EL (cell line): ENCODE results near the gene ZNF662.

ENCODE experiments used
- DNase-seq: peaks from one replicate; pipeline ENCODE4 v3.0.0-alpha.2; 2016

Gene ZNF662

DNA sequence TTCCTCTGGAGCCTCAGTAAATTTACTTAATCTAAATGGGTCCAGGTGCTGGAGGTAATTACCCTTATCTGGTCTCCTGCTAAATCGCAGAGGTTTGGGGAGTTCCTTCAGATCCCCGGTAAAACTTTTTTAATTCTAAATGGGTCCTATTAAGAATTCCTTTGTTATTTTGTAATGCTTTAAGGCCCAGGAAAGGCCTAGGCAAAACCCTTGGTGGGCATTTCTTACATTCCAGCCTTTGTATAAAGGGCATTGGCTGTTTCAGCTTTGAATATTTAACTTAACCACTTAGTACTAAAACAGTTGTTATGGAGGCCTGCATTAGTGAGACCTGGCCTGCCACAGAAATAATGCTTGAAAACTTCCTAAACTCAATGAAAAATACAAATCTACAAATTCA, 14.9 kb upstream of the ZNF662 start:
- no peak for DNase-seq

GRCh38 chr3:42892169-42892568, 13.8 kb upstream of the ZNF662 start:
- DNase-seq = peak; percentile 13

DNA sequence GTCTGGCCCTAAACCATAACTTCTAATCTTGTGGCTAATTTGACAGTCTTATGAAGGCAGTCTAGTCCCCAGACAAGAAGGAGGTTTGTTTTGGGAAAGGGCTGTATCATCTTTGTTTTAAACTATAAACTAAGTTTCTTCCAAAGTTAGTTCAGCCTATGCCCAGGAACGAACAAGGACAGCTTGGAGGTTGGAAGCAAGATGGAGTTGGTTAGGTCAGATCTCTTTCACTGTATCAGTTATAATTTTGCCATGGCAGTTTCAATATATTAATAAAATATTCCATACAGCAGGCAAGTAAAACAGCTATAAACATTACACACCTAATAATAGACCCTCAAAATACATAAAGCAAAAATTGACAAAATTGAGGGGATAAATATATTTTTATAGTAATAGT, 13.1 kb upstream of the ZNF662 start:
- DNase-seq = no peak

- no peak for DNase-seq
Observed at GRCh38 chr3:42894698-42895579, 11.0 kb upstream of the ZNF662 start.

DNA sequence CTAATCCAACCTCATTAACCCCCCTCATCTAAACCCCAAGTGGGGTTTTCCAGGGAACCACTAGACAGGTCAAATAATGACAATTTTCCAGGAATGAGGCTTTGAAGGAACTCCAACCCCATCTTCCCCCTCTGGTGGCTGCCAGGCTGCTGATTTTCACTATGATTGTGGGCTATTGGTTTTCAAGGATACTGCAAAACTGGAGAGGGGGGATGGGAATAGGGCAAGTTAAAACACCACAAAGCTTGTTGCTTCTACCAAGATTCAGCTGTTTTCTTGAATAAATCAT, 10.4 kb upstream of the ZNF662 start:
- no peak for DNase-seq

- DNase-seq = no peak
Observed at GRCh38 chr3:42898896-42899675, 6.9 kb upstream of the ZNF662 start.

DNA sequence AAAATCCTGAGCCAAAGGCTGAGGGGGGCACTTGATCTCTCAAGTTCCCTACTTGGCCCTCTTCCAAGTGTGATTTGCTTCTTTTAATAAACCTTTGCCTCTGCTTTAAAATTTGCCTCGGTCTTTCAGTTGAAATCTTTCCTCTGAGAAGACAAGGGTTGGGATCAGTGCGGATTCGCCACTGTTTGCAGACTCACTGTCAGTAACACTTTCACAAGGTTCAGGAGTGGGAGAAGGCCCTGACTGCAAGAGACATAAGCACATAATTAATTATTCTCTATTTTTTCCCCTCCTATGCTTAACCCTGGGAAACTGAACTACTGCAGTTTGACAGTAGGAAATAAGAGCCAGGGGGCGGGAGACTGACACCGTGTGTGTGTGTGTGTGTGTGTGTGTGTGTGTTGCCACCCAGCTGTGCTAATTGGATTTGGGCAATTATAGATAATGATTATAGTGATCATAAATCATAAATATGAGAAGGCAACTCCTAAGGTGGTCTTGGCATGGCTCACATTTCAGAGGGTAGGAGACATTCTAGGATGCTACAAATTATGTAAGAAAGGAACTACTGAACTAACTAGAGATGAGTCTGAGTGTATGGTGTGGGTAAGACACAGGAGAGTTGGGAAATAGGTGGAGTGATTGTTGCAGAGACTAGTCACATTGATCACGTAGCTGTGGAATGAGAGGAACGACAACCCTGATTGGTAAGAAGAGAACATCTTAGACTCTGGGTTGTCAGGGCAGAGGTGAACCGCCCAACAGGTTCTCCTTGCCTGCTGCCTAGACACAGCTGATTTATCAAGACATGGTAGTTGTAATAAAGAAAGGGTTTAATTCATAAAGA, 5.5 kb upstream of the ZNF662 start:
- no peak for DNase-seq

GRCh38 chr3:42901073-42901415, 4.9 kb upstream of the ZNF662 start:
- DNase-seq = no peak

GRCh38 chr3:42902257-42902656, 3.7 kb upstream of the ZNF662 start:
- no peak for DNase-seq

- no peak for DNase-seq
Observed at GRCh38 chr3:42904076-42904475, 1.9 kb upstream of the ZNF662 start.

GRCh38 chr3:42905740-42906069, 237 bp upstream of the ZNF662 start:
- no peak for DNase-seq

GRCh38 chr3:42906848-42907183, 874 bp downstream of the ZNF662 start:
- DNase-seq = no peak

DNA sequence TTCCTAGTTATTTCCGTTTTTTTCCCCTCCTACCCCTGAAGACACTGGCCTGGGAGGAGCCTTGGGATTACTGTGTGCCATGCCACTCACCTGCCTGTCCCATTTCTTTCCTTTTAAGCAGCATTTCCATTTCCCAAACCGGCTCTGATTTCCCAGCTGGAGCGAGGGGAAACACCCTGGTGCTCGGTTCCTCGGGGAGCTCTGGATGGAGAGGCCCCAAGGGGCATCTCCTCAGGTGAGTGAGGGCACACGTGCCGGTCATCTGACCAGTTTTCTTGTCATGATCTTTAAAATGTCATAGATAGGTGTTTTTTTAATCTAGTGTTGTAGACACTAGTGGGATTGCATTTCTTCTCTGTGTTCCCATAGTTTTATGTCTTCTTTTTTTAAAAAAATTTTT, 2.7 kb downstream of the ZNF662 start:
- no peak for DNase-seq

DNA sequence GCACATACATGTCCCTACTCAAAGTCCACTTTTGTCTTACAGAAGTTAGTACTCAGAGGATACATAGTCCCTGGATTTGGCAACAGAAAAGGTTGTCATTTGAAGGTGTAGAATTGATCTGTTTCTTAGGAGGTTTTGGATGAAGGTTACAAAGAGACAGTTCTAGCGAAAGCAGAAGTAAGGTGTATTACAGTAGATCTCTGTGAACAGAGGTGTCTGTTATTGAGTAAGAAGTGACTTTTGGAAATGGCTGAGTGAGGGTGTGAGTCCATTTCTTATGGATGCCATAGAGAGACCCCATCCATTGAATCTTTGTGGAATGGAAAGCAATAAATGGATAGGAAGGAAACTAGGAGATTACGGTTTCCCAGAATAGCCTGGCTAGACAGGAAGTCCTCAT, 5.6 kb downstream of the ZNF662 start:
- DNase-seq = no peak

DNA sequence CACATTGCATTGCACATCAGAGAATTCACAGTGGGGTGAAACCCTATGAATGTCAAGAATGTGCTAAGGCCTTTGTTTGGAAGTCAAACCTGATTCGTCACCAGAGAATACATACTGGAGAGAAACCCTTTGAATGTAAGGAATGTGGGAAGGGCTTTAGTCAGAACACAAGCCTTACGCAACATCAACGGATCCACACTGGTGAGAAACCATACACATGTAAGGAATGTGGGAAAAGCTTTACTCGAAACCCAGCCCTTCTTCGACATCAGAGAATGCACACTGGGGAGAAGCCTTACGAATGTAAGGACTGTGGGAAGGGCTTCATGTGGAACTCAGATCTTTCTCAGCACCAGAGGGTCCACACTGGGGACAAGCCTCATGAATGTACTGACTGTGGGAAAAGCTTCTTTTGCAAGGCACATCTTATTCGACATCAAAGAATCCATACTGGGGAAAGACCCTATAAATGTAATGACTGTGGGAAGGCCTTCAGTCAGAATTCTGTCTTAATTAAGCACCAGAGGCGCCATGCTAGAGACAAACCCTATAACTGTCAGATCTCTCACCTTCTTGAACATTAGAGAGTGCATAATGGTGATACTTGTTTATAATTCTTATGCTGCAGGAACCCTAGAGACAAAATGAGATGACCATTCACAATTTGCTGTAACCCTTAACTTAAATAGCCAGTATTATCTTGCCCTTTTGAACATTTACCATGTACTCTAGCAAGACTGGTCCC, 9.0 kb downstream of the ZNF662 start:
- DNase-seq = peak; percentile 8

GRCh38 chr3:42923606-42924005, 17.7 kb downstream of the ZNF662 start:
- DNase-seq = no peak

- DNase-seq = no peak
Observed at GRCh38 chr3:42926310-42926709, 20.4 kb downstream of the ZNF662 start.

DNA sequence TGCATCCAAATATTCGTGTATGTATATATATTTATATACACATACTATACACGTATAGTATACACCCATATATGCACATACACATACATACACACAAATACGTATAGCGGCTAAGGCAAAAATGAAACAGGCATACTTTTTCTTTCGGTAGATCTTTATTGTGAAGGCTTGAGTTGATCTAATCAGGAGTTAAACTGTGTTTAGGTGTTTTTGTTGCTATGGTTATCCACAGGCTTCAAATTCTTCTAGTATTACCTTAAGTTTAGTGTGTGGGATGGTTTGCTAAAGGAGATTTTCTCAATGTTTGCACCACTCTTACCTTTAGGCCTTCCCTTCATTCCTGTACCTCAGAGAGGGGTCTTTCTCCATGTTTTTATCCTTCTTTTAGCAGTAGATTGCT, 28.2 kb downstream of the ZNF662 start:
- DNase-seq = no peak

DNA sequence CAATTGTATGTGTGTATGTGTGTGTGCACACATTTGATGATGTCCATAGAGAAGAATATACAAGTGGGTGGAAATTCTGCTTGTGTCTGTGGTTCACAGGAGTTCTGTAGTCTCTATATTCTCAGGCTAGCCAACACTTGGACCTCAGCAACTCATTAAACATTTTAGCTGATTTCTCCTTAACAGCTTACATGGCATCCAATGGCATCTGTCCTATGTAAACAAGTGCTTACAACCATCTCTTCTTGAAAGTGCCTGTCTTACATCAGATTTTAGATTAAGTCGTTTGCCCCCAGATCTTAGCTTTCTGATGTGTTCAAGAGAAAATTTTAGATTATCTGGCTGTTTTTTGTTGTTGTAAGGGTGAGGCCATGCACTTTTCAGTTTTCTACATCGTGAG, 29.0 kb downstream of the ZNF662 start:
- DNase-seq = no peak

- DNase-seq = no peak
Observed at GRCh38 chr3:42935472-42935871, 29.5 kb downstream of the ZNF662 start.

DNA sequence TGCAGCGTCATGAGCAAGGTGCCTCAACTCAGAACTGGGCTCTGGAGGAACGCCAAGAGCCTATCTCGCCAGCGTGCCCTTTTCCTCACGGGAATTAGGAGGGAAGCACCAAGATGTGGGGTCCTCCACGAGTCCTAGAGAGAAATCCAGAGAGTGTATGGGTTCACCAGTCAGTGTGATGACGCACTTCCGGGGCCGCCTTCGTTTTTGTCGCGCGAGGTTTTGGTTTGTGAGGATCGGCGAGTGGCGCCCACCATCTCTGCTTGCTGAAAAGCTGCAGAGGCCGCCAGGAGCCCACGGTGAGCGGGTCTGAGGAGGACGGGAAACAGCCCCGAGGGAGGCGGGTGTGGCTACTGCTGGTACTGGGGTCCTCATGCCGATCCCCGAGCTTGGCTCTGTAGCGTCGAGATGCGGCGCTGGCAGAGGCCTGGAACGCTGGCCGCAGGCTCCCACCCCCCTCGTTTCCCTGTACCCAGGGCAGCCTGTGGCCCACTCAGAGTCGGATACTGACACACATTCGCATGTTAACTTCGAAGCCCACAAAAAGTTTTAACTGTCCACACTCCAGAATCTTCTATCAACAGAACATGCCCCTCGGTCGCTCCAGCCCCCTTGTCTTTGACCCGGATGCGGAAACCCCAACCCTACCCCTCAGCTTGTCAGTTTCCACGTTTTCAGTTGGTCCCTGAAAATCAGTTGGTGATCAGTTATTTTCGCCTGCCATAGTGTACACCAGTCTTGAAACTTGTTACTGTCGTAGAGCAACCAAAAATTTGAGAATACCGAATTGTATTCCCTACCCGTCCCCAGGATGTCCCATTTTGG, 30.4 kb downstream of the ZNF662 start:
- peak; percentile 21 for DNase-seq

GRCh38 chr3:42937334-42937733, 31.4 kb downstream of the ZNF662 start:
- no peak for DNase-seq
